Epithelial cell of proximal tubule (primary cell): ENCODE results near the gene DSC3. TPM values are rescaled to one million over a fixed set of nuclear protein-coding genes. Genes with fewer than 3 reads are reported as not detected.

Source experiments
- DNase-seq: peaks from one replicate; pipeline ENCODE4 v3.0.0-alpha.2; 2011; ENCODE audit warnings: low read depth
- H3K4me3 ChIP-seq: 2 replicates; pipeline ENCODE4 v1.5.1; 2011; ENCODE audit warnings: low read depth, mild to moderate bottlenecking, low read length
- total RNA-seq: library from RNA; depleted of rRNA; stranded (reverse); fragments of >200 nt; gene quantifications from 2 replicates; pipeline ENCODE4 v1.2.3, GENCODE V29; 2015
- TF ChIP-seq, protein P1 (sequence below): conservative IDR thresholded peaks from 2 replicates; pipeline ENCODE4 v1.5.1; 2012; ENCODE audit warnings: low read depth, mild to moderate bottlenecking, low read length

The DSC3 gene
- total RNA-seq, 1 donor from 2014 or later = 0.75 TPM

DNA sequence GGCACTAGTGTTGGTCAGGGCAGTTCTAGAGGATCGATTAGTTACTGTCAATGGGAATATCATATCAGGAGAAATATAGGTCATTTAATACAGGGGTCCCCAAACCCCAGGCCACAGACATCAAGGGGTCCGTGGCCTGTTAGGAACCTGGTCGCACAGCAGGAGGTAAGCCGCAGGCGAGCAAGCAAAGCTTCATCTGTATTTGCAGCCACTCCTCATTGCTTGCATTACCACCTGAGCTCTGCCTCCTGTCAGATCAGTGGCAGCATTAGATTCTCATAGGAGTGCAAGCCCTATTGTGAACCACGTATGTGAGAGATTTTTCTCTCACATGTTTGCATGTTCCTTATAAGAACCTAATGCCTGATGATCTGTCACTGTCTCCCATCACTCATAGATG, 81.9 kb downstream of the DSC3 start:
- no peak overlapping the region for H3K4me3 ChIP-seq
- TF ChIP-seq, protein P1, sequence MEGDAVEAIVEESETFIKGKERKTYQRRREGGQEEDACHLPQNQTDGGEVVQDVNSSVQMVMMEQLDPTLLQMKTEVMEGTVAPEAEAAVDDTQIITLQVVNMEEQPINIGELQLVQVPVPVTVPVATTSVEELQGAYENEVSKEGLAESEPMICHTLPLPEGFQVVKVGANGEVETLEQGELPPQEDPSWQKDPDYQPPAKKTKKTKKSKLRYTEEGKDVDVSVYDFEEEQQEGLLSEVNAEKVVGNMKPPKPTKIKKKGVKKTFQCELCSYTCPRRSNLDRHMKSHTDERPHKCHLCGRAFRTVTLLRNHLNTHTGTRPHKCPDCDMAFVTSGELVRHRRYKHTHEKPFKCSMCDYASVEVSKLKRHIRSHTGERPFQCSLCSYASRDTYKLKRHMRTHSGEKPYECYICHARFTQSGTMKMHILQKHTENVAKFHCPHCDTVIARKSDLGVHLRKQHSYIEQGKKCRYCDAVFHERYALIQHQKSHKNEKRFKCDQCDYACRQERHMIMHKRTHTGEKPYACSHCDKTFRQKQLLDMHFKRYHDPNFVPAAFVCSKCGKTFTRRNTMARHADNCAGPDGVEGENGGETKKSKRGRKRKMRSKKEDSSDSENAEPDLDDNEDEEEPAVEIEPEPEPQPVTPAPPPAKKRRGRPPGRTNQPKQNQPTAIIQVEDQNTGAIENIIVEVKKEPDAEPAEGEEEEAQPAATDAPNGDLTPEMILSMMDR = no peak
- no peak for DNase-seq

DNA sequence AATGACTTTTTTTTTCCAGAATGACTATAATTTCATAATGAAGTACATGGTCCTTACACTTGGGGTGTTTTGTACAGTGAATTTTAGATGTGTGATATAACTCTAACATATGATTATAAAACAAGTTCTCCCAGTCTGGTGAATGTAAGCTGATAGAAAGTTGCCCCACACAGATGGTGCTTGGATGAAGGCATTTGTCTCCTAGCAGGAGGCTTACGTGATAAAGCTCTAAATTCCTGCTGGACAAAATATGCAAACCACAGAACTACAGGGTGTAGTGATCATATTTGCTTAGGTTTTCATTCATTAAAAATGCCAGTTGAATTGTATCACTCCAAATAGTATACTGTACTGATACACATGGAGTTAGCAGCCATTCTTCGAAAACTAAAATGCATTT, 85.5 kb downstream of the DSC3 start:
- TF ChIP-seq, protein P1 = no peak
- no peak overlapping the region for H3K4me3 ChIP-seq
- DNase-seq = no peak

DNA sequence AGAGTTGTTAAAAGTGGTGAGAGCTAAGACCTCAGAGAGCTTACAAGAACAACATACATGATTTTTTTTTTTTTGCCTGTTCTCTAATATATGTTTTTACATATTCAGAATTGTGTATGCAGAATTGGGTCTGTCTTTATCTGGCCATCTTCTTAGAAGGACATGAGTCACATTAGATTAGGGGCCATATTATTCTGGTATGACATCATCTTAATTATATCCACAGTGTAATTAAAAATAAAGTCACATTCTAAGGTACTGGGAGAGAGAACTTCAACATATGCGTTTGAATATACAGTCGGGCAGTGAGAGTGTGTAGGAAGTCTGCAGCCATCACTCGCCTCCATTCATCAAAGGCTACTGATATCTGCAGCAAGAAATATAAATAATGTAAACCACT, 88.3 kb downstream of the DSC3 start:
- no peak for DNase-seq
- TF ChIP-seq, protein P1 = no peak
- no peak overlapping the region for H3K4me3 ChIP-seq

DNA sequence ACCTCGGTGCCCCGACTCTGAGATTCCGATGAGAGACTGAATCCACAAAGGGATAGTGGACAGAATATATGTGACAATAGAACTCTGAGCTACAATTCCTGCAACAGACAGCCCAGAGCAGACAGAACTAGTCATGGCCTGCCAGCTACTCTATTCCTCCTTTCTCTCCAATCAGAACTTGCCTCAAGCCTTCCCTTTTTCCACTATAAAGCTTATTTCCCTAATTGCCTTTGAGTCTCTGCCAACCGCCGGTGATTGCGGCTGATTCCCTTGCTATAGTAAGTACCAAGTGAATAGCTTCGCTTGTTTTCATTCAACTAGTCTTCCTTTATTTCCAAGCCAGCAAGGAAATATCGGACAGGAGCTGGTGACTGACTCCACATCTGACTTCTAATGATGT, 96.8 kb downstream of the DSC3 start:
- TF ChIP-seq, protein P1 = no peak
- no peak overlapping the region for H3K4me3 ChIP-seq
- DNase-seq = no peak

- H3K4me3 ChIP-seq = no peak overlapping the region
- TF ChIP-seq, protein P1 = no peak
- no peak for DNase-seq
Measured at GRCh38 chr18:30944773-30945417, 97.6 kb downstream of the DSC3 start.

- TF ChIP-seq, protein P1 = no peak
- H3K4me3 ChIP-seq = no peak overlapping the region
- no peak for DNase-seq
Measured at GRCh38 chr18:30940952-30941539, 101.5 kb downstream of the DSC3 start.

Other genes starting within 250 kb of the DSC3 start
- gene DSC2, start 59.7 kb upstream of the DSC3 start, total RNA-seq = 12.2 and 19.6 TPM in 2 replicates
- gene DSC1, start 120.1 kb upstream of the DSC3 start, total RNA-seq = not detected in 2 replicates